ENCODE data around the gene GALC.

DNA sequence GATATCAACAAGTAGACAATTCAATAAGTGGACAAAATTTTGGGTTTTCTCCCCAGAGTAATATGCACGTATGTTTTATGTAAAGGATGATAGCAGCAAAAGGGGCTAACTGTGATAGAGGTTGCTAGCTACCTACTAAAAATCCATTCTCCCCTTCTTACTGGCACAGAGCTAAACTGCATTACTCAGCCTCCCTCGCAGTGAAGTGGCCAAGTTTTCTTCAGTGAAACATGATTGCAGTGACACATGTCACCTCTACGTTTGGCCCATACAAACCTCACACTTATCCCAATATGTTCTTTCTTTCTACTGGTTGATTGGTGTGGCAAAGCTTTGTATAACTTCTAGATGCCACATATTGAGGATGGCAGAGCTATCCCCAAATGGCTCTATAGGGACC is 46.2 kb upstream of the GALC start:
- TF ChIP-seq POLR2A (IDR thresholded peaks at IDR 0.05) (no peak), CTCF (IDR thresholded peaks at IDR 0.05) (no peak)
